ENCODE measurements around the gene CLEC16A. TPM values are rescaled to one million over a fixed set of nuclear protein-coding genes. Genes with fewer than 3 reads are reported as not detected.

Gene CLEC16A
- total and polyA plus RNA-seq, 8 donors: 17.6 to 38.6 (median 21.6) TPM

DNA sequence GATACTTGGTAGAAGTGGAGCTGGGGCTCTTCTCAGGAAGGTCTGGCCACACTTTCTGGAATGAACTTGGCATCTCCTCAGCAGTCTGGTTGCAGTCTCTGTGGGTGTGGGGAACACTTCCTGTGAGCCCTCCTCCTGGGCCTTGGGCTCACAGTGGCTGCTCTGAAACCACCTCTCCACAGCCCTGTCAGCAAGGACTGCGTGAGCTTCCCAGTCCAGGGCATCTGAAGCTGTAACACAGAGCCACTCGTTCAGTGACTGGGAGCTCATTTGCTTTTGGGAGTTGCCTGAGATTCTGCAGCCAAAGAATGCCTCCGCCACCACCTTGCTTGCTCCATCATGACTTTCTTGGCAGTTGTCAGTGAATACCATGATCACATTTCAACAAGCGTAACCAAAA is 60.0 kb downstream of the CLEC16A start:
- Histone ChIP-seq H3K4me1 (no peaks in the 10 kb centered on the region), H3K27me3 (no peaks in the 10 kb centered on the region), H3K36me3 (peaks cover 0 to 69% of the 10 kb centered on the region in 2 donors), H3K27ac (no peak overlapping the region), H3K9me3 (no peaks in the 10 kb centered on the region), H3K4me3 (no peak overlapping the region)
- ATAC-seq (no peak), DNase-seq (no peak)
- intact Hi-C loops (cut with DNase I): no loop called here
- TF ChIP-seq, protein P1, sequence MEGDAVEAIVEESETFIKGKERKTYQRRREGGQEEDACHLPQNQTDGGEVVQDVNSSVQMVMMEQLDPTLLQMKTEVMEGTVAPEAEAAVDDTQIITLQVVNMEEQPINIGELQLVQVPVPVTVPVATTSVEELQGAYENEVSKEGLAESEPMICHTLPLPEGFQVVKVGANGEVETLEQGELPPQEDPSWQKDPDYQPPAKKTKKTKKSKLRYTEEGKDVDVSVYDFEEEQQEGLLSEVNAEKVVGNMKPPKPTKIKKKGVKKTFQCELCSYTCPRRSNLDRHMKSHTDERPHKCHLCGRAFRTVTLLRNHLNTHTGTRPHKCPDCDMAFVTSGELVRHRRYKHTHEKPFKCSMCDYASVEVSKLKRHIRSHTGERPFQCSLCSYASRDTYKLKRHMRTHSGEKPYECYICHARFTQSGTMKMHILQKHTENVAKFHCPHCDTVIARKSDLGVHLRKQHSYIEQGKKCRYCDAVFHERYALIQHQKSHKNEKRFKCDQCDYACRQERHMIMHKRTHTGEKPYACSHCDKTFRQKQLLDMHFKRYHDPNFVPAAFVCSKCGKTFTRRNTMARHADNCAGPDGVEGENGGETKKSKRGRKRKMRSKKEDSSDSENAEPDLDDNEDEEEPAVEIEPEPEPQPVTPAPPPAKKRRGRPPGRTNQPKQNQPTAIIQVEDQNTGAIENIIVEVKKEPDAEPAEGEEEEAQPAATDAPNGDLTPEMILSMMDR (IDR thresholded peaks at IDR 0.05): no peak

DNA sequence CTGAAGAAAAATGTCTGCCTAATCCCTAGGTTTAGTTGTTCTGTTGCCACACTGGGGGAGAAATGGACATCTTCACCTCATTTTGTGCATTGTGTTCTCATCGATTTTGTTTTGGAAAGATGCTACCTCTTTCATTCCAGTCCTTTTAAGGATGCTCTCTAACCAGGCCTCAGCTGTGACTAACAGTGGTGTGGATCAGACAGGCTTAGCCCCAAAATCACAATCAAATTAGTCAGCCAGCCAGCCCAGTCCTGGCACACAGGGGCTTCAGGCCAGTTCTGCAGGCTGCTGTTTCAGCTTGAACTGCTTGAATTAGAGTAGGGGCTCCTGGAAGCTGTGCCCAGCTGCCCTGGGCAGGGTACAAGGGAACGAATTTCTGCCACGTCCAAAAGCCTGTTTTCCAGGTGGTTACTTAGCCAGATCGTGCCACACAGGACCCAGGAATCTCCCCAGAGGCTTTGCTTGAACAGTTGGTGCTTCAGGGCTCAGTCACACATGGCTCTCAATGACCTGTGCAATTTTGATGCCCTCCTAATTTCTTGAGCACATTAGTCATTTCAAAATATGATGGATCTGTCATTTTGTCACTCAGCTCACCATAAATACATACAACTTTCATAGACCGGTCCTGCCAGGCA is 60.7 kb downstream of the CLEC16A start:
- no peak for ATAC-seq
- Histone ChIP-seq H3K27me3 (no peaks in the 10 kb centered on the region), H3K4me1 (no peaks in the 10 kb centered on the region), H3K4me3 (no peak overlapping the region), H3K36me3 (peaks cover 0 to 70% of the 10 kb centered on the region in 2 donors), H3K9me3 (no peaks in the 10 kb centered on the region), H3K27ac (no peak overlapping the region)
- intact Hi-C loops (cut with DNase I): no loop called here
- TF ChIP-seq, protein P1 (IDR thresholded peaks at IDR 0.05): no peak
- no peak for DNase-seq

DNA sequence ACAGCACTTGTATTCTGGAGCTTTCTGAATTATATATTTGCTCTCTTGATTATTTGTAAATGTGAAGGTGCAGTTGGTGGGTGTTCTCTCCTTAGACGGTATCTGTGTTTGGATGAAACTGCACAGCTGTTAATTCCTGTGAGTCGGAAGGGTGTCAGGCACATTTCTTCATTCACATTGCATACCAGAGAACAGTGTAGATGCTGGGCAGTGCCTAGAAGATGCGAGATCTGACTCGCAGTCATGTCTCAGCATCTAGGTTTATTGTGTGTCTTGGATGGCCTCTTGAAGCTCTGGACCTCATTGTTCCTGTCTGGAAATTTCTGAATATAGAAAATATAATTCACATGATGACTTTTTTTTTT is 61.2 kb downstream of the CLEC16A start:
- intact Hi-C loops (cut with DNase I): no loop called here
- TF ChIP-seq, protein P1 (IDR thresholded peaks at IDR 0.05): no peak
- no peak overlapping the region for H3K4me3 ChIP-seq

DNA sequence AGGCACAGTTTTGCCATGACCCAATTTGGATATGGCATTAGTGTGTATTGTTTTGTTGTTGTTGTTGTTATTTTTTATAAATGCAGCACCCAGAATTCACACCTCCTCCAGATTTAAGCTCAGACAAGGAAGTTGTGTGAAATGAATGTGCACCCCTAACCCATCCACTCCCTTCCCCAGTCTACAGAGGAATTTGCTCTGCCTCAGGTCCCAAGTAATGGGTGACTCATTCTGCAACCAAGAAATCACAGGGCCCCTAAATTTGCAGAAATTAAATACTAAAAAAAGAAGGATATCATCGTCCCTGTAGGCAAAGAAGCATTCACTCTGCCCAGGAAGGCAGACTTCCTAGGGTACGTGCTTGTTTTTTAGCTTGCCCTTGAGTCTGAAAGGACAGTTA is 62.3 kb downstream of the CLEC16A start:
- H3K27ac ChIP-seq: no peak overlapping the region
- ATAC-seq: no peak
- H3K9me3 ChIP-seq: no peaks in the 10 kb centered on the region
- DNase-seq: no peak
- TF ChIP-seq, protein P1 (IDR thresholded peaks at IDR 0.05): no peak
- H3K27me3 ChIP-seq: no peaks in the 10 kb centered on the region
- H3K4me1 ChIP-seq: no peaks in the 10 kb centered on the region
- H3K36me3 ChIP-seq: peaks cover 0 to 63% of the 10 kb centered on the region in 2 donors
- H3K4me3 ChIP-seq: no peak overlapping the region
- intact Hi-C loops (cut with DNase I): no loop called here

More for the DNA sequence above, 61.2 kb downstream of the CLEC16A start:
- Histone ChIP-seq H3K9me3 (no peaks in the 10 kb centered on the region), H3K27ac (no peak overlapping the region), H3K36me3 (peaks cover 0 to 65% of the 10 kb centered on the region in 2 donors), H3K27me3 (no peaks in the 10 kb centered on the region), H3K4me1 (no peaks in the 10 kb centered on the region)
- DNase-seq (no peak), ATAC-seq (no peak)

DNA sequence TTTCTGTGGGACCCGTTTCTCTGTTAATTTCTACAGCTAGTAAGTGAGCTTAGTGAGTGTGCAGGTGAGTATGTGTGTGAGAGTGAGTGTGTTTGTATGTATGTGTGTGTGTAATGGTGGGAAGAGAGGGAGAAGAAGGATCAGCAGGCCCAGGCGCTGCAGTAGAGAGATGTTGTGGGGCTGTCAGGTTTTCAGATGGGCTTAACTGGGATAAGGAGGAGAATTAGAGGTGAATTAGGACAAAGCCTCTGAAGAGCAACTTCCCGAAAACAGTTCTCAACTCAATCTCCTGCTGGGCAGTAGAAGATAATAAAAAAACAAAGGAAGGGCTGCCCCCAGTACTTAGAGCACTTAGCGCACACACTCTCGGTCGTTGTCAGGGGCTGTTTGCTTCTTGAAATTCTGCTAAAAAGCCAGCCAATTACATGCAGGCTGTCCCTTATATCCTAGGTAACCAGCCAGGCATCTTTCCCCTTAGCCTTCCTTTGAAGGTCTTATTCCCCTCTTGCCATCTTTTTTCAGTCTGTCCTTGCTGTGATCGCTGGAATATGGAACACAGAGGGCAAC is 63.4 kb downstream of the CLEC16A start:
- peaks cover 0 to 58% of the 10 kb centered on the region in 2 donors for H3K36me3 ChIP-seq
- intact Hi-C loops (cut with DNase I): no loop called here
- H3K4me1 ChIP-seq: no peaks in the 10 kb centered on the region
- ATAC-seq: no peak
- H3K27me3 ChIP-seq: no peaks in the 10 kb centered on the region
- H3K9me3 ChIP-seq: no peaks in the 10 kb centered on the region
- H3K4me3 ChIP-seq: no peak overlapping the region
- no peak for DNase-seq
- TF ChIP-seq, protein P1 (IDR thresholded peaks at IDR 0.05): no peak
- no peak overlapping the region for H3K27ac ChIP-seq
